Upper lobe of left lung (tissue), 6 donors: Measurements from ENCODE around the gene CCDC33. TPM values are rescaled to one million over a fixed set of nuclear protein-coding genes. Genes with fewer than 3 reads are reported as not detected.

Source experiments
- ATAC-seq, 2 donors: fragments of 200-7000 bp; cut with Tn5 transposase; one replicate each; pipeline ENCODE4 v1.9.1; 2022; ENCODE audit warnings: mild to moderate bottlenecking in 2 of 2, moderate library complexity in 2 of 2; ENCODE audit not compliant: low FRiP score in 2 of 2
- DNase-seq, 2 donors: peaks; one replicate each; pipeline ENCODE4 v3.0.0-alpha.2; 2019 to 2020
- H3K27ac ChIP-seq, 4 donors: fragments of 200-600 bp; sonication (generic); one replicate each; pipeline ENCODE4 v1.5.1; 2016 to 2019
- H3K27me3 ChIP-seq, 4 donors: fragments of 200-600 bp; sonication (generic); one replicate each; pipeline ENCODE4 v1.5.1; 2017 to 2019
- H3K36me3 ChIP-seq, 4 donors: fragments of 200-600 bp; sonication (generic); one replicate each; pipeline ENCODE4 v1.5.1; 2016 to 2019
- H3K4me1 ChIP-seq, 4 donors: fragments of 200-600 bp; sonication (generic); one replicate each; pipeline ENCODE4 v1.5.1; 2018 to 2019
- H3K4me3 ChIP-seq, 4 donors: fragments of 200-600 bp; sonication (generic); one replicate each; pipeline ENCODE4 v1.5.1; 2017 to 2019; ENCODE audit warnings: mild to moderate bottlenecking in 2 of 4, moderate library complexity in 1 of 4
- H3K9me3 ChIP-seq, 4 donors: fragments of 200-600 bp; sonication (generic); one replicate each; pipeline ENCODE4 v1.5.1; 2018 to 2019
- EP300 ChIP-seq, 4 donors: sonication (generic); formaldehyde crosslinking; IDR thresholded peaks; one replicate each; pipeline ENCODE4 v1.5.1; 2017; ENCODE audit warnings: antibody characterized with exemption in 4 of 4, control low read depth in 2 of 4
- POLR2A ChIP-seq, 4 donors: fragments of 450-650 bp; IDR thresholded peaks; one replicate each; pipeline ENCODE4 v1.5.1; 2016 to 2017; ENCODE audit warnings: antibody characterized with exemption in 4 of 4, mild to moderate bottlenecking in 2 of 4
- POLR2AphosphoS5 ChIP-seq, 2 donors: sonication (generic); formaldehyde crosslinking; IDR thresholded peaks; one replicate each; pipeline ENCODE4 v1.5.1; 2017; ENCODE audit warnings: antibody characterized with exemption in 2 of 2
- WGBS, 2 donors: methylation state at CpG; one replicate each; pipeline ENCODE4 v1.1.5; 2017 to 2018; 5-methylcytosine and 5-hydroxymethylcytosine counted together
- total RNA-seq, 6 donors: library from RNA; depleted of rRNA in 4 of 6; stranded (reverse); fragments of >200 nt in 4 of 6; gene quantifications; one replicate each; pipeline versions ENCODE4 v1.1.0 to v1.2.1, GENCODE V29; 2016 to 2021
- TF ChIP-seq, protein P1 (sequence below), 6 experiments: fragments of 450-650 bp in 4 of 6; fragments of 200-600 bp in 2 of 6; sonication (generic) in 2 of 6; IDR thresholded peaks; one replicate each; pipeline ENCODE4 v1.5.1; 2016 to 2019; ENCODE audit warnings: antibody characterized with exemption in 6 of 6
- donor health status: DM: no; HTN: no; CAD: no; lungs with moderate emphysema.
- donor health status: DM: no; HTN: yes; CAD: no; lungs with severe emphysema.

The CCDC33 gene
- total RNA-seq, 6 donors from 2014 or later, result 3.8 to 43.4 (median 4.2) TPM; not detected in 1

DNA sequence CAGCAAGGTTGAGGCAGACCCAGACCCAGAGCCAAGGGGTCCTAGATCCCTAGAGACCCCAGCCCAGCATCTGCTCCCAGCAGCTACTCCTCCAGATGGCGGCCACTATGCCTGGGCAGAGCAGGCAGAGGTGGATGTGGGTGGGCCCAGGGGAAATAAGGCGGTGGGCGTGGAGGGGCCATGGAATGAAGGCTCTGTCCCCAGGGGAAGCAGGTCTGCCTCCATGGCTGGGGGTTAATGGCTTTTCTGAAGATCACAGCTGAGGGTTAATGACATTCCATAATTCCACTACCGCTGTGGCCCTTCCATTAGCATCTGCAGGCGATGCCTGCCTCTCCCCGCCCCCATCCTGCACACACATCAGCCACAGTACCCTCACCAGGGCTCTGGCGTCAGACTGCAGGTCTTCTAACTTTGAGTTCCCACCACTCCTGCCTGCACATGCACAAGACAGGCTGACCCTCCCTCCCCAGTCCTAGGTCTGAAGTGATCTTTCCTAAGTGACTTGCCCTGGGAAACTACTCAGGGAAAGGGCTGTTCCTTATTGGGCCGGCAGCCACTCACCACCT lies 41.2 kb downstream of the CCDC33 start:
- H3K4me3 ChIP-seq, result no peak overlapping the region
- no peak for ATAC-seq
- no peaks in the 10 kb centered on the region for H3K4me1 ChIP-seq

DNA sequence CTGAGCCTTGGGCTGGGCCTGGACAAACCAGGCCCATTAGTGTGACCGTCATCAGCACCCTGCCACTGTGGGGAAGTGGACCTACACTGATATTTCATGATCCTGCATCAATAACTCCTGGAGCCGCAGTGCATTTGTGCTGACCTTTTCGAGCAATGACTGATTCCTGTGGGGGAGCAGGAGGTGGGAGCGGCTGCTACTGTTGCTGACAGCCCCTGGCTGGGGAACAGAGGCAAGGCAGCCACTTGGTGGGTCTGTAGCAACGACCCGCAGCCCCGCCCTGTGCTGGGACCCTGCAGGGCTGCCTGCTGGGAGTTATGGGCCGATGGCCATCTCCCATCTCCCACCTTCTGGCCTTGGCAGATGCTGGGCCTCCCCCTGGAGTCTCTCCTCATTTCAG lies 42.1 kb downstream of the CCDC33 start:
- Histone ChIP-seq H3K4me1 (no peaks in the 10 kb centered on the region), H3K9me3 (no peaks in the 10 kb centered on the region), H3K36me3 (no peaks in the 10 kb centered on the region), H3K4me3 (no peak overlapping the region), H3K27me3 (no peaks in the 10 kb centered on the region), H3K27ac (no peak overlapping the region)
- no peak for TF ChIP-seq EP300 (IDR thresholded peaks at IDR 0.05)
- TF ChIP-seq, protein P1, sequence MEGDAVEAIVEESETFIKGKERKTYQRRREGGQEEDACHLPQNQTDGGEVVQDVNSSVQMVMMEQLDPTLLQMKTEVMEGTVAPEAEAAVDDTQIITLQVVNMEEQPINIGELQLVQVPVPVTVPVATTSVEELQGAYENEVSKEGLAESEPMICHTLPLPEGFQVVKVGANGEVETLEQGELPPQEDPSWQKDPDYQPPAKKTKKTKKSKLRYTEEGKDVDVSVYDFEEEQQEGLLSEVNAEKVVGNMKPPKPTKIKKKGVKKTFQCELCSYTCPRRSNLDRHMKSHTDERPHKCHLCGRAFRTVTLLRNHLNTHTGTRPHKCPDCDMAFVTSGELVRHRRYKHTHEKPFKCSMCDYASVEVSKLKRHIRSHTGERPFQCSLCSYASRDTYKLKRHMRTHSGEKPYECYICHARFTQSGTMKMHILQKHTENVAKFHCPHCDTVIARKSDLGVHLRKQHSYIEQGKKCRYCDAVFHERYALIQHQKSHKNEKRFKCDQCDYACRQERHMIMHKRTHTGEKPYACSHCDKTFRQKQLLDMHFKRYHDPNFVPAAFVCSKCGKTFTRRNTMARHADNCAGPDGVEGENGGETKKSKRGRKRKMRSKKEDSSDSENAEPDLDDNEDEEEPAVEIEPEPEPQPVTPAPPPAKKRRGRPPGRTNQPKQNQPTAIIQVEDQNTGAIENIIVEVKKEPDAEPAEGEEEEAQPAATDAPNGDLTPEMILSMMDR (IDR thresholded peaks at IDR 0.05), result no peak
- TF ChIP-seq POLR2A (IDR thresholded peaks at IDR 0.05), result no peak
- no peak for TF ChIP-seq POLR2AphosphoS5 (IDR thresholded peaks at IDR 0.05)
- DNase-seq (peak in 1 of 2 donors; percentile 56), ATAC-seq (no peak)
- WGBS, 2 donors, result 54% methylated on average over 5 to 6 of the region's 8 CpGs

More for the DNA sequence above, 41.2 kb downstream of the CCDC33 start:
- DNase-seq, result no peak
- Histone ChIP-seq H3K9me3 (no peaks in the 10 kb centered on the region), H3K27ac (no peak overlapping the region), H3K27me3 (no peaks in the 10 kb centered on the region), H3K36me3 (no peaks in the 10 kb centered on the region)
- TF ChIP-seq, protein P1 (IDR thresholded peaks at IDR 0.05), result no peak
- no peak for TF ChIP-seq POLR2AphosphoS5 (IDR thresholded peaks at IDR 0.05)
- no peak for TF ChIP-seq POLR2A (IDR thresholded peaks at IDR 0.05)
- TF ChIP-seq EP300 (IDR thresholded peaks at IDR 0.05), result no peak
- WGBS, 2 donors, result 77 to 90% methylated on average over 8 of the region's 8 CpGs

DNA sequence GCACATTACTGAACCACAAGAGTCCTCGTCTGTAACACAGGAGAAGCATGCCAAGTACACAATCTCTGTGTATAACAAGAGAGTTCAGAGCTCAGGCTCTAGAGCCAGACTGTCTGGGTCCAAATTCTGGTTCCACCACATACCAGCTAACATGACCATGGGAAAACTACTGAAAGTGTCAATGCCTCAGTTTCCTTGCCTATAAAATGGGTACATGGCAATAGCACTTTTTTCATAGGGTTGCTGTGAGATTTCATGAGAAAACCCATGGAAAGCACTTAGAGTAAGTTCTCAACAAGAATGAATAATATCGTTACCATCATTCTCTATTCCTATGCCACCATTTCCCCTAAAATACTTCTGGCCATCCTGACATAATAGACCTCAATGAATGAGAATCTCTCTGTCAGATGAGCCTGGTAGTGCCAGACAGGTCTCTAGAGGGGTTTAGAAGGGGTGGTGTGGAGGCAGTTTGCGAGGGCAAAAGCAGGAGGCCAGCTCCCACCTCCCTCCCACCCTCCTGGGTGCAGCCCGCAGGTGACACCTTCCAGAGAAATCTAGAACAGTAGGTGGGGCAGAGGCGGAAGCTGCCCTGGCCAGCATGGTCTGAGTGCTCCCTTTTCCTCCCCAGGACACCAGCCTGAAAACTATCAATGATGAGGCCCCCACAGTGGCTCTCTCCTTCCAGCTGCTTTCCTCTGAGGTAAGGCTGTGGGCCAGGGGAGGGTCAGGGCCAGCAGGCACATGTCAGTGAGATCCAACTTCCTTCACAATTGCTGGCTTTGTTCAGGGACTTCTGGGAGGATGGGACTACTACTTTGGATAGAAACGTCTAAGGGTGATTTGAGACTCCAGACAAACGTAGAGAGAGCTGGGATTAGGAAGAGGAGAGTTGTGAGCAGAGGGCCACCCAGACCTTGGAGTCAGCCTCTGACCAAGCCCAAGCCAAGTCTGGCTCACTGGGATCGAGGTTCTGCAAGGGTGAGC lies 45.3 kb downstream of the CCDC33 start:
- no peak for TF ChIP-seq EP300 (IDR thresholded peaks at IDR 0.05)
- TF ChIP-seq, protein P1 (IDR thresholded peaks at IDR 0.05), result no peak
- TF ChIP-seq POLR2AphosphoS5 (IDR thresholded peaks at IDR 0.05), result no peak
- TF ChIP-seq POLR2A (IDR thresholded peaks at IDR 0.05), result no peak
- Histone ChIP-seq H3K27ac (no peak overlapping the region), H3K4me3 (no peak overlapping the region), H3K4me1 (no peaks in the 10 kb centered on the region), H3K36me3 (no peaks in the 10 kb centered on the region), H3K27me3 (no peaks in the 10 kb centered on the region), H3K9me3 (no peaks in the 10 kb centered on the region)
- WGBS, 2 donors, result 58 to 71% methylated on average over 8 of the region's 8 CpGs
- DNase-seq (no peak), ATAC-seq (no peak)

DNA sequence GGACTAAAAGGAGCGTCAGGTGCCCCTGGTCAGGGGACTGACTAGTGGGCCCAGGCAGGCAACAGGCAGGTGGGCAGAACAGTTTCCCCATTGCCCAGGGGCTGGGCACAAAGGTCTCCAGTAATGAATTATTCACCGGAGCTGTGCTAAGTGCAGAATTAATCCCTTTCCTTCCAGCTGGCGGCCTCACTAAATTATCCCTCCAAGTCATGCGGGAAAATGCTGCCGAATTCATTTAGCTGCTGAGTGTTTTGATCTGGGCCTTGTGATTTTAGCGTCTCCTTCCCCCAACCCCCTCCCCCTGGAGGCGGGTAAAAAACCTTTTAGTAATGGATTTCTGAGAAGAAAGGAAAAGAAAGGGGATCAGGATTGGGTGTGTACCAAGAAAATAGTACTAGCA lies 47.2 kb downstream of the CCDC33 start:
- ATAC-seq (no peak), DNase-seq (no peak)
- H3K27me3 ChIP-seq, result no peaks in the 10 kb centered on the region
- H3K27ac ChIP-seq, result no peak overlapping the region
- 63 to 67% methylated on average over 7 of the region's 7 CpGs for WGBS, 2 donors
- no peak for TF ChIP-seq POLR2A (IDR thresholded peaks at IDR 0.05)
- H3K4me3 ChIP-seq, result no peak overlapping the region
- H3K4me1 ChIP-seq, result no peaks in the 10 kb centered on the region
- no peaks in the 10 kb centered on the region for H3K36me3 ChIP-seq
- no peaks in the 10 kb centered on the region for H3K9me3 ChIP-seq

DNA sequence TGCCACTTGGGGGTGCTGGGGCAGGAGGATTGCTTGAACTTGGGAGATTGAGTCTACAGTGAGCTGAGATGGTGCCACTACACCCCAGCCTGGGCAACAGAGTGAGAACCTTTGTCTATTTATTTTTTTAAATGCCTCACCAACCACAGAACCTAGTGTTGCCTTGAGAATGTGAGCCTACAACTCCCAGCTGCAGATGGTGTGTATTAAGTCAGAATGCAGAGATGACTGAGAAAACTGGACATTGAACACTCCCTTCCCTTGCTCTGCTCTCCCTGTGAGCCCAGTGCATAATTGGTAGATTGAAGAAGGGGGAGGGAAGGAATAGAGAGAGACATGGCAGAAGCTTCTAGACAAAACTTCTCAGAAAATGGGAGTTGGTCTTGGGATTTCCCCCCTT lies 53.5 kb downstream of the CCDC33 start:
- TF ChIP-seq POLR2A (IDR thresholded peaks at IDR 0.05) (no peak), EP300 (IDR thresholded peaks at IDR 0.05) (no peak), POLR2AphosphoS5 (IDR thresholded peaks at IDR 0.05) (no peak)
- TF ChIP-seq, protein P1 (IDR thresholded peaks at IDR 0.05), result no peak
- Histone ChIP-seq H3K4me3 (no peak overlapping the region), H3K27me3 (no peaks in the 10 kb centered on the region), H3K4me1 (no peaks in the 10 kb centered on the region), H3K36me3 (no peaks in the 10 kb centered on the region), H3K27ac (no peak overlapping the region), H3K9me3 (no peaks in the 10 kb centered on the region)
- no peak for DNase-seq
- ATAC-seq, result no peak
